HG03521 (cell line): Measurements from ENCODE around the gene SULF2.

Source experiments
- ATAC-seq: cut with Tn5 transposase; IDR thresholded peaks from one replicate; pipeline ENCODE4 v1.9.1; 2021; ENCODE audit warnings: mild to moderate bottlenecking, moderate library complexity; ENCODE audit not compliant: unreplicated experiment

Gene SULF2

GRCh38 chr20:47660602-47660905, 124.7 kb downstream of the SULF2 start:
- no peak for ATAC-seq

GRCh38 chr20:47659904-47660601, 125.2 kb downstream of the SULF2 start:
- no peak for ATAC-seq

DNA sequence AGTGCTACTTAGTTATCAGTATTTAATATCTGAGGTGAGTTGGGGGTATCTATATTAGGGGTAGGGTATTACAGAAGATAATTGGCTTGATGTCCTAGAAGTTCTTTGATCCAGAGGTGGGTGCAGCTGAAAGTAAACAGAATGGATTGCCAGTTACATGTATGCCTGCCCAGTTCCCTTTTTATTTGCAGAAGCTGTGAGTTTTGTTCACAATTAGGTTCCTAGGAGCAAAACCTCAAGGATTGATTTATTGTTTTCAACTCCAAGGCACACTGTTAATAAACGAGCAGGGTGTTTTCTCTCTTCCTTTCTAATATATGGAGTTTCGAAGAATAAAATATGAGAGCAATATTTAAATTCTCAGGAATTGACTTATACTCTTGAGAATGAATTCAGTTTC, 129.0 kb downstream of the SULF2 start:
- ATAC-seq: no peak

GRCh38 chr20:47655635-47656034, 129.6 kb downstream of the SULF2 start:
- no peak for ATAC-seq

DNA sequence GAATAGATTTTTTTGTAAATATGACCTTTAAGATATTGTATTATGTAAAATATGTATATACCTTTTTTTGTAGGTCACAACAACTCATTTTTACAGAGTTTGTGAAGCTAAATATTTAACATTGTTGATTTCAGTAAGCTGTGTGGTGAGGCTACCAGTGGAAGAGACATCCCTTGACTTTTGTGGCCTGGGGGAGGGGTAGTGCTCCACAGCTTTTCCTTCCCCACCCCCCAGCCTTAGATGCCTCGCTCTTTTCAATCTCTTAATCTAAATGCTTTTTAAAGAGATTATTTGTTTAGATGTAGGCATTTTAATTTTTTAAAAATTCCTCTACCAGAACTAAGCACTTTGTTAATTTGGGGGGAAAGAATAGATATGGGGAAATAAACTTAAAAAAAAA, 130.9 kb downstream of the SULF2 start:
- ATAC-seq: no peak

- ATAC-seq: no peak
These were observed 131.4 kb downstream of the SULF2 start for GRCh38 chr20:47653869-47654268.

DNA sequence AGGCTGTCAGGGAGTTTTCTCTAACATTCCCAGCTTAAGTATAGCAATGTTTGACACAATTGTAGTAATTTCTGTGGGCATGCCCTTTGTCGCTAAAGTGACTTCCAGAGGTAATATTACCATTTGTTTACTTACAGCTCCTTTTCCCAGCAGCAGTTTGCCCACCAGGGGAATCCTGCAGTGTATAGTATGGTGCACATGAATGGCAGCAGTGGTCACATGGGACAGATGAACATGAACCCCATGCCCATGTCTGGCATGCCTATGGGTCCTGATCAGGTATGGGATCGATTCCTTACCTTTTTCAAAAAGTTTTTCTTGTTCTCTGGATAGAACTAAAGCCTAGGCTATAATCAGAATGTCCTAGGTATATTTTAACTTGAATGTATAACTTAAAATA, 132.5 kb downstream of the SULF2 start:
- no peak for ATAC-seq

- no peak for ATAC-seq
These were observed 133.0 kb downstream of the SULF2 start for GRCh38 chr20:47652301-47652700.

GRCh38 chr20:47648943-47649342, 136.3 kb downstream of the SULF2 start:
- ATAC-seq: no peak

DNA sequence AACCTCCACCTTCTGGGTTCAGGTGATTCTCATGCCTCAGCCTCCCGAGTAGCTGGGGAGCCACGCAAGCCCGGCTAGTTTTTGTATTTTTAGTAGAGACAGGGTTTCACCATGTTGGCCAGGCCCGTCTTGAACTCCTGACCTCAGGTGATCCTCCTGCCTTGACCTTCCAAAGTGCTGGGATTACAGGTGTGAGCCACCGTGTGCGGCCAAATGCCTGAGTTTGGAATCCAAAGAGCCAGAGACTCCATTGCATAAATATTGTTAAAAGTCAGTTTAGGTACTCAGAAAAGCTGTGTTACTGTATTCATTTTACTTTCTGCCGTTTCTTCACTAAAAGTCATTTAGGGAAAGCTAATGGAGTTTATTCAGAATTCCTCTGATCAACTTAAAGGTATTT, 137.3 kb downstream of the SULF2 start:
- ATAC-seq: no peak

GRCh38 chr20:47645632-47646031, 139.6 kb downstream of the SULF2 start:
- no peak for ATAC-seq

DNA sequence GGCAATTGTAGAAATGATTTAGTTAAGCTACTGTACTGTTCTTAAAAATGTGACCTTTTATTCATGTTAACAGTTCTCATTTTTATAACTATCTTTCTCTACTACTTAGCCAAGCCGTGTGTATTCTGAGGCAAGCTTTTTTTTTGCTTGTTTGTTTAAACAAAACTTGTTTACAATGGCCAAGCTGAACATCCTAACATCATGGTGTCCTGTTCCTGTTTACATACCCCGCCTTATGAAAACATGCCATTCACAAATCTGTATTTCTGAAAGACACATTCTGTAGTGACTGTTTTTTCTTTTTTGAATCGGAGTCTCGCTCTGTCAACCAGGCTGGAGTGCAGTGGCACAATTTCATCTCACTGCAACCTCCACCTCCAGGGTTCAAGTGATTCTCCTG, 142.7 kb downstream of the SULF2 start:
- no peak for ATAC-seq

- no peak for ATAC-seq
These were observed 143.2 kb downstream of the SULF2 start for GRCh38 chr20:47642118-47642517.

GRCh38 chr20:47638851-47639250, 146.4 kb downstream of the SULF2 start:
- ATAC-seq: no peak

DNA sequence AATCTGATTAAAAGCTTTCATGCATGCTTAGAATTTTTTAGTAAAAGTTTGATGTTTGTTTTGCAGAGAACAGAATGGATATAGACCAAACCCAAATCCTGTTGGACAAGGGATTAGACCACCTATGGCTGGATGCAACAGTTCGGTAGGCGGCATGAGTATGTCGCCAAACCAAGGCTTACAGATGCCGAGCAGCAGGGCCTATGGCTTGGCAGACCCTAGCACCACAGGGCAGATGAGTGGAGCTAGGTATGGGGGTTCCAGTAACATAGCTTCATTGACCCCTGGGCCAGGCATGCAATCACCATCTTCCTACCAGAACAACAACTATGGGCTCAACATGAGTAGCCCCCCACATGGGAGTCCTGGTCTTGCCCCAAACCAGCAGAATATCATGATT, 150.0 kb downstream of the SULF2 start:
- no peak for ATAC-seq

GRCh38 chr20:47631078-47631477, 154.2 kb downstream of the SULF2 start:
- no peak for ATAC-seq

GRCh38 chr20:47629907-47630306, 155.4 kb downstream of the SULF2 start:
- no peak for ATAC-seq

- ATAC-seq: no peak
These were observed 157.7 kb downstream of the SULF2 start for GRCh38 chr20:47627540-47627939.

- no peak for ATAC-seq
These were observed 162.1 kb downstream of the SULF2 start for GRCh38 chr20:47623206-47623605.

- ATAC-seq: no peak
These were observed 163.1 kb downstream of the SULF2 start for GRCh38 chr20:47622118-47622665.

DNA sequence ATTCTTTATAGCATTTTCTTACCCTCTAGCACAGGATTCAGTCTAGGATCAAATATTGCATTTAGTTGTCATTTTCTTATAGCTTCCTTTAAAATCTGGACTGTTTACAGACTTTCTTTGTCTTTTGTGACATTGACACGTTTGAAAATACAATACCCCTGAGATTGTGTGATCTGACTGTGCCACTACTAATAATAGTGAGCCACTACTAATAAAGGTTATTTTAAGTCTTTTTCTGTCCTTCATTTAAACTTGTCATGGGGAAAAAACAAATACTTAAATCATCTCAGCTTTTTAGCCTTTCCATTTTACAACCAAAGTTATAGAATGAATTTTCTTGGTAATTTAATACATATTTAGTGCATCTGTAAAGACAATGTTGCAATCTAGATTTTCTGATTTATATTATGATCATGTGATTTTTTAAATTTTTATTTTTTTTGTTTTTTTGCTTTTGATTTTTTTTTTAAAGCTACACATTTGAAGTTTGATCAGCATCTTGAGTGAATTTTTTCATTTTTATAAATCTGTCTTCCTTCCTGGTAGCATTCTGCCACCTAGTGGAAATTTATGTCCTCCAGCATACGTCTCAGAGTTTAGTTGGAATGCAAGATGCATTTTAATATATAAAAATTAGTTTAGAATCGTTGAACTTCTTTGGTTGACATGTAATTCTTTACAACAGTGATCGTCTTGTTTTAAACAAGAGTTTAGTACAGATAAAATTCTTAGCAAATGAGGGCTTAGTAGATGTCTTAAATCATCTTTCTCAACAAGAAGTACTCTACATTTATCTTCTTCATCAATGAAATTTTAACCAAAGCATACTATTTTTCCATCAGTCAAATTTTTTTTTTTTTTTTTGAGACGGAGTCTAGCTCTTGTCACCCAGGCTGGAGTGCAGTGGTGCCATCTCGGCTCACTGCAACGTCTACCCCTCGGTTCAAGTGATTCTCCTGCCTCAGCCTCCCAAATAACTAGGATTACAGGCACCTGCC, 164.2 kb downstream of the SULF2 start:
- ATAC-seq: no peak

GRCh38 chr20:47618479-47618878, 166.8 kb downstream of the SULF2 start:
- ATAC-seq: no peak
